GM23338 (cell line): ENCODE data around the gene FAM229B. TPM values are rescaled to one million over a fixed set of nuclear protein-coding genes. Genes with fewer than 3 reads are reported as not detected.
A peak's percentile ranks its signal among the peaks of the same experiment; 100 is the strongest.

Experiments
- ATAC-seq: fragments of 200-7000 bp; cut with Tn5 transposase; 3 replicates; pipeline ENCODE4 v1.9.1; 2020
- DNase-seq: peaks from one replicate; pipeline ENCODE4 v3.0.0-alpha.2; 2015; ENCODE audit warnings: low spot score
- H2AFZ ChIP-seq: fragments of 200-600 bp; sonication (generic); 2 replicates; pipeline ENCODE4 v1.8.0; 2016; ENCODE audit warnings: antibody characterized with exemption, mild to moderate bottlenecking, moderate library complexity
- H3F3A ChIP-seq: fragments of 200-600 bp; sonication (generic); replicated peaks from 2 replicates; pipeline ENCODE4 v1.8.0; 2017; ENCODE audit warnings: antibody characterized with exemption, mixed run types, low read depth
- H3K27ac ChIP-seq: fragments of 200-600 bp; sonication (generic); 2 replicates; pipeline ENCODE4 v1.6.1; 2016; ENCODE audit warnings: low read depth
- H3K27me3 ChIP-seq: fragments of 200-600 bp; sonication (generic); 2 replicates; pipeline ENCODE4 v1.8.0; 2016; ENCODE audit warnings: mild to moderate bottlenecking, mixed run types, moderate library complexity; ENCODE audit not compliant: insufficient read depth
- H3K36me3 ChIP-seq: fragments of 200-600 bp; sonication (generic); 2 replicates; pipeline ENCODE4 v1.8.0; 2016; ENCODE audit warnings: mild to moderate bottlenecking; ENCODE audit not compliant: insufficient read depth
- H3K4me1 ChIP-seq: fragments of 200-600 bp; sonication (generic); 2 replicates; pipeline ENCODE4 v1.8.0; 2016; ENCODE audit warnings: mild to moderate bottlenecking, moderate library complexity; ENCODE audit not compliant: insufficient read depth
- H3K4me2 ChIP-seq: fragments of 200-600 bp; sonication (generic); 2 replicates; pipeline ENCODE4 v1.7.1; 2017; ENCODE audit warnings: mixed run types
- H3K4me3 ChIP-seq: fragments of 200-600 bp; sonication (generic); 2 replicates; pipeline ENCODE4 v1.6.1; 2016; ENCODE audit warnings: mixed run types
- H3K79me2 ChIP-seq: fragments of 200-600 bp; sonication (generic); replicated peaks from 2 replicates; pipeline ENCODE4 v1.8.0; 2017; ENCODE audit warnings: mild to moderate bottlenecking; ENCODE audit not compliant: insufficient read depth
- H3K9me2 ChIP-seq: fragments of 200-600 bp; sonication (generic); 2 replicates; pipeline ENCODE4 v1.8.0; 2017; ENCODE audit not compliant: insufficient read depth
- H4K20me1 ChIP-seq: fragments of 200-600 bp; sonication (generic); replicated peaks from 2 replicates; pipeline ENCODE4 v1.8.0; 2017; ENCODE audit warnings: mild to moderate bottlenecking; ENCODE audit not compliant: insufficient read depth
- H3K27ac Mint-ChIP-seq: 2 replicates; pipeline ENCODE4 v1.8.0; 2020; ENCODE audit warnings: inconsistent platforms, mild to moderate bottlenecking, moderate library complexity, mixed read lengths
- H3K27me3 Mint-ChIP-seq: 3 replicates; pipeline ENCODE4 v1.8.0; 2022; ENCODE audit warnings: low read depth, mild to moderate bottlenecking, moderate library complexity, mixed read lengths, inconsistent platforms; ENCODE audit not compliant: insufficient read depth, poor library complexity
- H3K36me3 Mint-ChIP-seq: 3 replicates; pipeline ENCODE4 v1.8.0; 2021; ENCODE audit warnings: low read depth, mild to moderate bottlenecking, inconsistent platforms, moderate library complexity, mixed read lengths
- H3K4me1 Mint-ChIP-seq: 3 replicates; pipeline ENCODE4 v1.8.0; 2020; ENCODE audit warnings: mild to moderate bottlenecking, inconsistent platforms, mixed read lengths
- H3K4me3 Mint-ChIP-seq: 3 replicates; pipeline ENCODE4 v1.8.0; 2021; ENCODE audit warnings: moderate library complexity, mild to moderate bottlenecking, inconsistent platforms, mixed read lengths
- H3K9me3 Mint-ChIP-seq: 3 replicates; pipeline ENCODE4 v1.8.0; 2020; ENCODE audit warnings: moderate library complexity, mild to moderate bottlenecking, inconsistent platforms, mixed read lengths
- CREB1 ChIP-seq: fragments of 250-450 bp; sonication (Bioruptor Pico); IDR thresholded peaks from 2 replicates; pipeline ENCODE4 v1.5.0; 2020; ENCODE audit warnings: low read depth, mild to moderate bottlenecking, moderate library complexity
- EZH2 ChIP-seq: fragments of 200-600 bp; sonication (generic); IDR thresholded peaks from one replicate; pipeline ENCODE4 v1.8.0; 2017; ENCODE audit warnings: antibody characterized with exemption, mild to moderate bottlenecking, low read depth; ENCODE audit not compliant: unreplicated experiment
- STAT1 ChIP-seq: IDR thresholded peaks from one replicate; pipeline ENCODE4 v1.6.1; 2016; ENCODE audit warnings: antibody characterized with exemption; ENCODE audit not compliant: unreplicated experiment
- ZNF114 ChIP-seq: fragments of 250-450 bp; sonication (Bioruptor Pico); IDR thresholded peaks from 2 replicates; pipeline ENCODE4 v1.5.0; 2020; ENCODE audit warnings: mild to moderate bottlenecking, moderate library complexity
- ZNF331 ChIP-seq: fragments of 250-450 bp; sonication (Bioruptor Pico); IDR thresholded peaks from 2 replicates; pipeline ENCODE4 v1.5.0; 2020; ENCODE audit warnings: low read depth, mild to moderate bottlenecking, moderate library complexity
- polyA plus RNA-seq: library from polyadenylated mRNA; unstranded; fragments of >200 nt; fragmentation: Nextera tagmentation; extraction: Ambion mirVana; gene quantifications from 2 replicates; pipeline ENCODE4 v1.2.1, GENCODE V29; 2016
- total RNA-seq: library from RNA; depleted of rRNA; stranded (reverse); fragments of >200 nt; shearing (Covaris generic); gene quantifications from 2 replicates; pipeline ENCODE4 v1.2.3, GENCODE V29; 2014
- TF ChIP-seq, protein P1 (sequence below): fragments of 250-450 bp; sonication (Bioruptor Pico); IDR thresholded peaks from 2 replicates; pipeline ENCODE4 v1.5.0; 2020; ENCODE audit warnings: mild to moderate bottlenecking, moderate library complexity
- TF ChIP-seq, protein P2 (sequence below): IDR thresholded peaks from 2 replicates; pipeline ENCODE4 v1.6.1; 2016; ENCODE audit warnings: antibody characterized with exemption
- TF ChIP-seq, protein P3 (sequence below), 2 experiments: fragments of 200-600 bp in 1 of 2; sonication (generic) in 1 of 2; conservative IDR thresholded peaks; 2 replicates each; pipeline versions ENCODE4 v1.5.1 to v1.6.1; 2016 to 2017; ENCODE audit warnings: antibody characterized with exemption in 2 of 2, low read depth in 2 of 2, mild to moderate bottlenecking in 2 of 2, moderate library complexity in 1 of 2

FAM229B gene
- total and polyA plus RNA-seq, 2 experiments from 2014 or later = 4.4 to 32.9 TPM

DNA sequence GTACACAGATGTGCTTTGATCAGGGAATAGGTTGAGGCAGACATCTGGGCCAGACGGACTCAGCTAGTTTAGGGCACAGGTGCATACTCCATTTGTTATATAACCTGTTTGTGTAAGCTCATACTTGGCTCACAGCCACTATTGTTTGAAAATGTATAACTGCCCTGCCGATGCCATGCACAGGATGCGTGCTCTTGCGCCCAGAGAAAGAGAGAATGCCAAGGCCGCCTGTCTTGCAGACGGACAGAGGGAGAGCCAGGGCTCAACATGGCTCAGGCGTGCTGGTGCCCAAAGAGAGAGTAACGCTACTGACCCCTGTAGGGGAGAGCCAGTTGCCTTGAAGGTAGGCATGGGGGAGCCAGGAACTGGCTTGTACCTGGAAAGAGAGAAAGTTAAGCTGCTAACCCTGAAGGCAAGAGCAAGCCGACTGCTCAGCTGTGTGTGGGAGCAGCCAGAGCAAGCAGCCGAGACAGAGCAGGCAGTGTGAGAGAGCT lies 57.7 kb downstream of the FAM229B start:
- Histone ChIP-seq H3K27me3 (no peaks in the 10 kb centered on the region), H3K4me2 (no peak overlapping the region), H3K4me3 (no peak overlapping the region), H3K27ac (no peak overlapping the region), H3K79me2 (no peaks in the 10 kb centered on the region), H3F3A (no peaks in the 10 kb centered on the region), H3K9me2 (no peaks in the 10 kb centered on the region), H2AFZ (peak overlapping the region; percentile 79; the same call in 1 of the 2 replicates), H3K4me1 (no peaks in the 10 kb centered on the region), H4K20me1 (no peaks in the 10 kb centered on the region), H3K36me3 (no peaks in the 10 kb centered on the region)
- no peaks in the 10 kb centered on the region for H3K36me3 Mint-ChIP-seq
- peak; percentile 97 for ATAC-seq
- DNase-seq = peak; percentile 65
- no peaks in the 10 kb centered on the region; the same call in 2 of the 3 replicates for H3K4me1 Mint-ChIP-seq
- H3K27ac Mint-ChIP-seq = no peak overlapping the region
- H3K27me3 Mint-ChIP-seq = no peaks in the 10 kb centered on the region
- TF ChIP-seq ZNF331 (CRISPR knock-in tag) = no peak
- TF ChIP-seq, protein P1, sequence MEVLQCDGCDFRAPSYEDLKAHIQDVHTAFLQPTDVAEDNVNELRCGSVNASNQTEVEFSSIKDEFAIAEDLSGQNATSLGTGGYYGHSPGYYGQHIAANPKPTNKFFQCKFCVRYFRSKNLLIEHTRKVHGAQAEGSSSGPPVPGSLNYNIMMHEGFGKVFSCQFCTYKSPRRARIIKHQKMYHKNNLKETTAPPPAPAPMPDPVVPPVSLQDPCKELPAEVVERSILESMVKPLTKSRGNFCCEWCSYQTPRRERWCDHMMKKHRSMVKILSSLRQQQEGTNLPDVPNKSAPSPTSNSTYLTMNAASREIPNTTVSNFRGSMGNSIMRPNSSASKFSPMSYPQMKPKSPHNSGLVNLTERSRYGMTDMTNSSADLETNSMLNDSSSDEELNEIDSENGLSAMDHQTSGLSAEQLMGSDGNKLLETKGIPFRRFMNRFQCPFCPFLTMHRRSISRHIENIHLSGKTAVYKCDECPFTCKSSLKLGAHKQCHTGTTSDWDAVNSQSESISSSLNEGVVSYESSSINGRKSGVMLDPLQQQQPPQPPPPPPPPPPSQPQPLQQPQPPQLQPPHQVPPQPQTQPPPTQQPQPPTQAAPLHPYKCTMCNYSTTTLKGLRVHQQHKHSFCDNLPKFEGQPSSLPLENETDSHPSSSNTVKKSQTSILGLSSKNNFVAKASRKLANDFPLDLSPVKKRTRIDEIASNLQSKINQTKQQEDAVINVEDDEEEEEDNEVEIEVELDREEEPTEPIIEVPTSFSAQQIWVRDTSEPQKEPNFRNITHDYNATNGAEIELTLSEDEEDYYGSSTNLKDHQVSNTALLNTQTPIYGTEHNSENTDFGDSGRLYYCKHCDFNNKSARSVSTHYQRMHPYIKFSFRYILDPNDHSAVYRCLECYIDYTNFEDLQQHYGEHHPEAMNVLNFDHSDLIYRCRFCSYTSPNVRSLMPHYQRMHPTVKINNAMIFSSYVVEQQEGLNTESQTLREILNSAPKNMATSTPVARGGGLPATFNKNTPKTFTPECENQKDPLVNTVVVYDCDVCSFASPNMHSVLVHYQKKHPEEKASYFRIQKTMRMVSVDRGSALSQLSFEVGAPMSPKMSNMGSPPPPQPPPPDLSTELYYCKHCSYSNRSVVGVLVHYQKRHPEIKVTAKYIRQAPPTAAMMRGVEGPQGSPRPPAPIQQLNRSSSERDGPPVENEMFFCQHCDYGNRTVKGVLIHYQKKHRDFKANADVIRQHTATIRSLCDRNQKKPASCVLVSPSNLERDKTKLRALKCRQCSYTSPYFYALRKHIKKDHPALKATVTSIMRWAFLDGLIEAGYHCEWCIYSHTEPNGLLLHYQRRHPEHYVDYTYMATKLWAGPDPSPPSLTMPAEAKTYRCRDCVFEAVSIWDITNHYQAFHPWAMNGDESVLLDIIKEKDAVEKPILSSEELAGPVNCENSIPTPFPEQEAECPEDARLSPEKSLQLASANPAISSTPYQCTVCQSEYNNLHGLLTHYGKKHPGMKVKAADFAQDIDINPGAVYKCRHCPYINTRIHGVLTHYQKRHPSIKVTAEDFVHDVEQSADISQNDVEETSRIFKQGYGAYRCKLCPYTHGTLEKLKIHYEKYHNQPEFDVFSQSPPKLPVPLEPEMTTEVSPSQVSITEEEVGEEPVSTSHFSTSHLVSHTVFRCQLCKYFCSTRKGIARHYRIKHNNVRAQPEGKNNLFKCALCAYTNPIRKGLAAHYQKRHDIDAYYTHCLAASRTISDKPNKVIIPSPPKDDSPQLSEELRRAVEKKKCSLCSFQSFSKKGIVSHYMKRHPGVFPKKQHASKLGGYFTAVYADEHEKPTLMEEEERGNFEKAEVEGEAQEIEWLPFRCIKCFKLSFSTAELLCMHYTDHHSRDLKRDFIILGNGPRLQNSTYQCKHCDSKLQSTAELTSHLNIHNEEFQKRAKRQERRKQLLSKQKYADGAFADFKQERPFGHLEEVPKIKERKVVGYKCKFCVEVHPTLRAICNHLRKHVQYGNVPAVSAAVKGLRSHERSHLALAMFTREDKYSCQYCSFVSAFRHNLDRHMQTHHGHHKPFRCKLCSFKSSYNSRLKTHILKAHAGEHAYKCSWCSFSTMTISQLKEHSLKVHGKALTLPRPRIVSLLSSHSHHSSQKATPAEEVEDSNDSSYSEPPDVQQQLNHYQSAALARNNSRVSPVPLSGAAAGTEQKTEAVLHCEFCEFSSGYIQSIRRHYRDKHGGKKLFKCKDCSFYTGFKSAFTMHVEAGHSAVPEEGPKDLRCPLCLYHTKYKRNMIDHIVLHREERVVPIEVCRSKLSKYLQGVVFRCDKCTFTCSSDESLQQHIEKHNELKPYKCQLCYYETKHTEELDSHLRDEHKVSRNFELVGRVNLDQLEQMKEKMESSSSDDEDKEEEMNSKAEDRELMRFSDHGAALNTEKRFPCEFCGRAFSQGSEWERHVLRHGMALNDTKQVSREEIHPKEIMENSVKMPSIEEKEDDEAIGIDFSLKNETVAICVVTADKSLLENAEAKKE (CRISPR knock-in tag) = no peak
- TF ChIP-seq CREB1 (CRISPR knock-in tag) = no peak
- TF ChIP-seq, protein P2, sequence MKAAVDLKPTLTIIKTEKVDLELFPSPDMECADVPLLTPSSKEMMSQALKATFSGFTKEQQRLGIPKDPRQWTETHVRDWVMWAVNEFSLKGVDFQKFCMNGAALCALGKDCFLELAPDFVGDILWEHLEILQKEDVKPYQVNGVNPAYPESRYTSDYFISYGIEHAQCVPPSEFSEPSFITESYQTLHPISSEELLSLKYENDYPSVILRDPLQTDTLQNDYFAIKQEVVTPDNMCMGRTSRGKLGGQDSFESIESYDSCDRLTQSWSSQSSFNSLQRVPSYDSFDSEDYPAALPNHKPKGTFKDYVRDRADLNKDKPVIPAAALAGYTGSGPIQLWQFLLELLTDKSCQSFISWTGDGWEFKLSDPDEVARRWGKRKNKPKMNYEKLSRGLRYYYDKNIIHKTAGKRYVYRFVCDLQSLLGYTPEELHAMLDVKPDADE = no peak
- no peak for TF ChIP-seq STAT1
- TF ChIP-seq ZNF114 (CRISPR knock-in tag) = no peak
- TF ChIP-seq EZH2 = no peak
- TF ChIP-seq, protein P3, sequence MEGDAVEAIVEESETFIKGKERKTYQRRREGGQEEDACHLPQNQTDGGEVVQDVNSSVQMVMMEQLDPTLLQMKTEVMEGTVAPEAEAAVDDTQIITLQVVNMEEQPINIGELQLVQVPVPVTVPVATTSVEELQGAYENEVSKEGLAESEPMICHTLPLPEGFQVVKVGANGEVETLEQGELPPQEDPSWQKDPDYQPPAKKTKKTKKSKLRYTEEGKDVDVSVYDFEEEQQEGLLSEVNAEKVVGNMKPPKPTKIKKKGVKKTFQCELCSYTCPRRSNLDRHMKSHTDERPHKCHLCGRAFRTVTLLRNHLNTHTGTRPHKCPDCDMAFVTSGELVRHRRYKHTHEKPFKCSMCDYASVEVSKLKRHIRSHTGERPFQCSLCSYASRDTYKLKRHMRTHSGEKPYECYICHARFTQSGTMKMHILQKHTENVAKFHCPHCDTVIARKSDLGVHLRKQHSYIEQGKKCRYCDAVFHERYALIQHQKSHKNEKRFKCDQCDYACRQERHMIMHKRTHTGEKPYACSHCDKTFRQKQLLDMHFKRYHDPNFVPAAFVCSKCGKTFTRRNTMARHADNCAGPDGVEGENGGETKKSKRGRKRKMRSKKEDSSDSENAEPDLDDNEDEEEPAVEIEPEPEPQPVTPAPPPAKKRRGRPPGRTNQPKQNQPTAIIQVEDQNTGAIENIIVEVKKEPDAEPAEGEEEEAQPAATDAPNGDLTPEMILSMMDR (conservative IDR thresholded peaks at IDR 0.05; ENCODE audit: low read depth in 2 of 2) = peak; percentile 40 to 73
- H3K9me3 Mint-ChIP-seq = no peaks in the 10 kb centered on the region
- H3K4me3 Mint-ChIP-seq = no peak overlapping the region
